WTC11 (cell line): Measurements from ENCODE around the gene COQ7. TPM values are rescaled to one million over a fixed set of nuclear protein-coding genes. Genes with fewer than 3 reads are reported as not detected.

ENCODE experiments used
- CDX4 ChIP-seq: fragments of 250-450 bp; sonication (Bioruptor Pico); IDR thresholded peaks from 2 replicates; pipeline ENCODE4 v1.9.0; 2021; ENCODE audit warnings: moderate library complexity, mild to moderate bottlenecking, inconsistent platforms, borderline replicate concordance
- CREB1 ChIP-seq: sonication (generic); formaldehyde crosslinking; IDR thresholded peaks from 2 replicates; pipeline ENCODE4 v1.8.0; 2023; ENCODE audit warnings: mild to moderate bottlenecking, missing genetic modification reagents
- CREM ChIP-seq: sonication (generic); formaldehyde crosslinking; IDR thresholded peaks from 2 replicates; pipeline ENCODE4 v1.8.1; 2022; ENCODE audit warnings: mild to moderate bottlenecking, missing genetic modification reagents, moderate library complexity
- CTCF ChIP-seq: fragments of 200-600 bp; IDR thresholded peaks from 2 replicates; pipeline ENCODE4 v1.8.0; 2022; ENCODE audit warnings: antibody characterized with exemption
- ELF4 ChIP-seq: sonication (generic); formaldehyde crosslinking; IDR thresholded peaks from 2 replicates; pipeline ENCODE4 v1.8.1; 2022; ENCODE audit warnings: low read depth, mild to moderate bottlenecking, moderate library complexity, missing genetic modification reagents
- ERG ChIP-seq: fragments of 250-450 bp; sonication (Bioruptor Pico); IDR thresholded peaks from 2 replicates; pipeline ENCODE4 v1.8.0; 2021; ENCODE audit warnings: mild to moderate bottlenecking
- ESRRA ChIP-seq: sonication (generic); formaldehyde crosslinking; IDR thresholded peaks from 2 replicates; pipeline ENCODE4 v1.8.1; 2022; ENCODE audit warnings: mild to moderate bottlenecking, missing genetic modification reagents, borderline replicate concordance
- ETV6 ChIP-seq: sonication (generic); formaldehyde crosslinking; IDR thresholded peaks from 2 replicates; pipeline ENCODE4 v1.8.1; 2022; ENCODE audit warnings: mild to moderate bottlenecking, missing genetic modification reagents
- FOXJ3 ChIP-seq: sonication (generic); formaldehyde crosslinking; IDR thresholded peaks from 2 replicates; pipeline ENCODE4 v1.9.0; 2021; ENCODE audit warnings: missing genetic modification reagents, mild to moderate bottlenecking, borderline replicate concordance
- IRF1 ChIP-seq: sonication (generic); formaldehyde crosslinking; IDR thresholded peaks from 2 replicates; pipeline ENCODE4 v1.8.0; 2023; ENCODE audit warnings: missing genetic modification reagents
- MYBL2 ChIP-seq: sonication (generic); formaldehyde crosslinking; IDR thresholded peaks from 2 replicates; pipeline ENCODE4 v1.8.1; 2023; ENCODE audit warnings: mild to moderate bottlenecking, moderate library complexity, missing genetic modification reagents
- NFE2L1 ChIP-seq: sonication (generic); formaldehyde crosslinking; IDR thresholded peaks from 2 replicates; pipeline ENCODE4 v1.8.1; 2023; ENCODE audit warnings: missing genetic modification reagents
- NFYB ChIP-seq: sonication (generic); formaldehyde crosslinking; conservative IDR thresholded peaks from 2 replicates; pipeline ENCODE4 v1.8.0; 2022; ENCODE audit warnings: low read depth, missing genetic modification reagents
- PRDM15 ChIP-seq: sonication (generic); formaldehyde crosslinking; IDR thresholded peaks from 2 replicates; pipeline ENCODE4 v1.8.0; 2022; ENCODE audit warnings: missing genetic modification reagents
- PRRX2 ChIP-seq: fragments of 250-450 bp; sonication (Bioruptor Pico); IDR thresholded peaks from 2 replicates; pipeline ENCODE4 v1.8.0; 2021; ENCODE audit warnings: mild to moderate bottlenecking
- SOX15 ChIP-seq: fragments of 250-450 bp; sonication (Bioruptor Pico); IDR thresholded peaks from 2 replicates; pipeline ENCODE4 v1.9.0; 2021; ENCODE audit warnings: mild to moderate bottlenecking
- TCF7 ChIP-seq: sonication (generic); formaldehyde crosslinking; IDR thresholded peaks from 2 replicates; pipeline ENCODE4 v1.8.0; 2022; ENCODE audit warnings: mild to moderate bottlenecking, low read depth, missing genetic modification reagents, moderate library complexity
- TEAD1 ChIP-seq: sonication (generic); formaldehyde crosslinking; IDR thresholded peaks from 2 replicates; pipeline ENCODE4 v1.8.0; 2022; ENCODE audit warnings: mild to moderate bottlenecking, missing genetic modification reagents
- ZBTB21 ChIP-seq: sonication (generic); formaldehyde crosslinking; IDR thresholded peaks from 2 replicates; pipeline ENCODE4 v1.8.1; 2023; ENCODE audit warnings: mild to moderate bottlenecking, missing genetic modification reagents, borderline replicate concordance
- ZNF263 ChIP-seq: sonication (generic); formaldehyde crosslinking; IDR thresholded peaks from 2 replicates; pipeline ENCODE4 v1.8.1; 2022; ENCODE audit warnings: low read depth, mild to moderate bottlenecking, moderate library complexity, missing genetic modification reagents
- ZNF396 ChIP-seq: fragments of 250-450 bp; sonication (Bioruptor Pico); IDR thresholded peaks from 2 replicates; pipeline ENCODE4 v1.8.0; 2021; ENCODE audit warnings: mild to moderate bottlenecking, moderate library complexity, borderline replicate concordance
- ZNF425 ChIP-seq: fragments of 250-450 bp; sonication (Bioruptor Pico); conservative IDR thresholded peaks from 2 replicates; pipeline ENCODE4 v1.9.0; 2021; ENCODE audit warnings: mild to moderate bottlenecking
- ZNF671 ChIP-seq: fragments of 250-450 bp; sonication (Bioruptor Pico); IDR thresholded peaks from 2 replicates; pipeline ENCODE4 v1.8.0; 2021; ENCODE audit warnings: mild to moderate bottlenecking
- ZSCAN18 ChIP-seq: fragments of 250-450 bp; sonication (Bioruptor Pico); IDR thresholded peaks from 2 replicates; pipeline ENCODE4 v2.1.2; 2022; ENCODE audit warnings: mild to moderate bottlenecking, moderate library complexity
- total RNA-seq: library from RNA; stranded (reverse); gene quantifications from 3 replicates; pipeline ENCODE4 v1.2.3, GENCODE V29; 2021
- TF ChIP-seq, protein P1 (sequence below): sonication (generic); formaldehyde crosslinking; IDR thresholded peaks from 2 replicates; pipeline ENCODE4 v1.8.1; 2022; ENCODE audit warnings: mild to moderate bottlenecking, missing genetic modification reagents, moderate library complexity, borderline replicate concordance

COQ7 gene
- total RNA-seq, 1 experiment from 2014 or later: 20.7 TPM

GRCh38 chr16:19114359-19115147 is 47.1 kb downstream of the COQ7 start (continued):
- TF ChIP-seq ELF4 (CRISPR knock-in tag) (peak; percentile 95), NFE2L1 (CRISPR knock-in tag) (peak; percentile 98), PRRX2 (CRISPR knock-in tag) (no peak), CREM (CRISPR knock-in tag) (peak; percentile 58; the same call in 1 of the 2 replicates), SOX15 (CRISPR knock-in tag) (no peak), ZBTB21 (CRISPR knock-in tag) (peak; percentile 86; the same call in 1 of the 2 replicates), CDX4 (CRISPR knock-in tag) (no peak), TCF7 (CRISPR knock-in tag) (peak; percentile 92; the same call in 1 of the 2 replicates), ZNF263 (peak; percentile 71; the same call in 1 of the 2 replicates), IRF1 (CRISPR knock-in tag) (peak; percentile 96), ZSCAN18 (CRISPR knock-in tag) (no peak), MYBL2 (peak; percentile 98), ETV6 (CRISPR knock-in tag) (peak; percentile 98), FOXJ3 (peak; percentile 92), ERG (CRISPR knock-in tag) (no peak), CREB1 (peak; percentile 94), CTCF (no peak), ZNF671 (CRISPR knock-in tag) (no peak), ZNF396 (CRISPR knock-in tag) (no peak), NFYB (CRISPR knock-in tag) (peak; percentile 3), TEAD1 (CRISPR knock-in tag) (peak; percentile 98), ESRRA (CRISPR knock-in tag) (peak; percentile 98), PRDM15 (CRISPR knock-in tag) (peak; percentile 76), ZNF425 (CRISPR knock-in tag) (no peak)
- TF ChIP-seq, protein P1, sequence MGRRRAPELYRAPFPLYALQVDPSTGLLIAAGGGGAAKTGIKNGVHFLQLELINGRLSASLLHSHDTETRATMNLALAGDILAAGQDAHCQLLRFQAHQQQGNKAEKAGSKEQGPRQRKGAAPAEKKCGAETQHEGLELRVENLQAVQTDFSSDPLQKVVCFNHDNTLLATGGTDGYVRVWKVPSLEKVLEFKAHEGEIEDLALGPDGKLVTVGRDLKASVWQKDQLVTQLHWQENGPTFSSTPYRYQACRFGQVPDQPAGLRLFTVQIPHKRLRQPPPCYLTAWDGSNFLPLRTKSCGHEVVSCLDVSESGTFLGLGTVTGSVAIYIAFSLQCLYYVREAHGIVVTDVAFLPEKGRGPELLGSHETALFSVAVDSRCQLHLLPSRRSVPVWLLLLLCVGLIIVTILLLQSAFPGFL (CRISPR knock-in tag): peak; percentile 92; the same call in 1 of the 2 replicates
